NCI-H446 (cell line): ENCODE data around the gene UPP1.
A peak's percentile ranks its signal among the peaks of the same experiment; 100 is the strongest.
"Not testable (repeated sequence)": the region's sequence is repeated elsewhere in the genome, so short reads cannot be mapped to it uniquely, and the experiment has no call there.

Experiments used
- DNase-seq, 2 experiments: peaks; one replicate each; lab custom pipeline; 2025; lab: John Stamatoyannopoulos, UW

Gene UPP1

DNA sequence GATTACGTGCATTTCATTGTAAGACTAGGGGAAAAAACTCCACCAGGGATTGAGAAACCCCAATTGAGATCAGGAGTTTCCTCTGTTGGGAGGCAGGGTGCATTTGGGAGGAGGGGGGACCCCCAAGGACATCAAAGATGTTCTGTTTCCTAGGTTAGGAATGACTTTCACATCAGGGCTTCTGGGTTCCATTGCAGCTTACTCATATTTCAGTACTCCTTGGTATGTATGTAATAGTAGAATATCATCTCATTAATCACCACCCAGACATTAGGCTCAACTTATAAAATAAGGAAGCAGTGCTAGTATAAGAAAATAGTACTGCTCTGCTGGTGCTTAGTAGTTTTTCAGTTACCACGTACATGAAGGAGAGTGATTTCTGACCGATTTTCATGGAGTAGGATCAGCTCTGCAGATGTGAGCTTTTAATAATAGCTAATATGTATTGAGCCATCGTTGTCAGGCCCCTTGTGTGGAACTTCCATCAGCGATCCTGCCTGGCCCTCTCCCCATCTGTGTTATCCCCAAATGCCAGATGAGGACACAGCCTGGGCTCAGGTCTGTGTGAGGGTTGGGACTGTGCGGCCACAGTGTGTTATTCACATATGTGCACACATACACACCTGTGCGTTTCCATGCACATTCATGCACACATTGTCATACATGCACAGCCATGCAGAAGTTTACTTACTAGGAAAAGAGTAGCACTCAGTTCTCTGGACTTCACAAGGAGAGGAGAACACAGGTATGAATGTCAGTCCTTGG, 23.5 kb downstream of the UPP1 start:
- no peak for DNase-seq

DNA sequence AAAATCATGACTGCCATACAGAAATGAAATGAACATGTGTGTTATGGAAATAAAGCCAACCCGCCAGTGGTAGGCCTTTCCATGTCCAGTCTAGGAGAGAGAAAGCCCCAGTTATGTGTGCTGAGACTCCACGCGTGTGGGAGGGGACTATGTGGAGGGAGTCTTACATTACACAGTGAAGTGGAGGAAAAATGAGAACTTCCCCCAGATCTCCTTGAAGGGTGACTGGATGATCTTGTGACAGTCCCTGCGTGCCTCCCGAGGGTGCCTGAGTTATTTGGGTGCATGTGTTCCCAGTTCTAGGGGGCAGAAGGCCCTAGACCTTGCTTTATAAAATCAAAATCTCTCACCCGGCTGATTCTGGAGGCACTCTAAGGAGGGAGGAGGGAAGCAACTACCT, 24.2 kb downstream of the UPP1 start:
- no peak for DNase-seq

DNA sequence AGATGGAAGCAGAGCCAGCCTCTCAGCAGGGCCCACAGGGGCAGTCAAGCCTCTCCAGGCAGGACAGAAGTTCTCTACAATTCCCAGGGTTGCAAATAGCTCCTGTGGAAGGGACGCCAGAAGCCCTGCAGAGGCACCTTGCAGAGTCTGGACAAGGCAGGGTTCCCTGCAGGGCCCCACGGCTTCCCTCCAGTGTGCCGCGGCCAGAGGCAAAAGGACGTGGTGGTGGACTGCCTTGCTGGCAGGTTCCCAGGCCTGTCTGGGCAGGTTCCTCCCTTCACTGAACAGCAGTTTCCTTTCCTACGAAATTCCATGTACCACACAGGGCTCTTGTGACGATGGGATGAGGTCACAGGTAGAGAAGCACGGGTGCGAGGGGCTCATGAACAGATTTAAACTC, 25.1 kb downstream of the UPP1 start:
- DNase-seq: no peak

DNA sequence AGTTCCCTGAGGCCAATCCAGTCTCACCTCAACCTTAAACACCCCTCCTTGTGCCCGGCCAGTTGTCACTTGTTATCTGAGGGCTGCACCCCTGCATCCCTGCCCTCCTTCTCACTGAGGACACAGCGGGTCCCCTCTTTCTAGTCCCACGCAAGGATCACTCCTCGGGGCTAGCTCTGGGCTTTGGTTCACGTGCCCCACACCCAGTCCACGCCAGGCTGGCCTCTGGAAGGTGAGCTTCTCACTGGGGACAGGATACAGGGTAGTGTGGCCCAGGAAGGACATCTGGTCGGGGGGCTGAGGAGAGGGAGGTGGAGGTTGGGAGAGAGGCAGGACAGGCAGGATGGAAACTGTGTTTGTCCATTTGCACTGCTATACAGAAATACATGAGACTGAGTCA, 25.5 kb downstream of the UPP1 start:
- no peak for DNase-seq

DNA sequence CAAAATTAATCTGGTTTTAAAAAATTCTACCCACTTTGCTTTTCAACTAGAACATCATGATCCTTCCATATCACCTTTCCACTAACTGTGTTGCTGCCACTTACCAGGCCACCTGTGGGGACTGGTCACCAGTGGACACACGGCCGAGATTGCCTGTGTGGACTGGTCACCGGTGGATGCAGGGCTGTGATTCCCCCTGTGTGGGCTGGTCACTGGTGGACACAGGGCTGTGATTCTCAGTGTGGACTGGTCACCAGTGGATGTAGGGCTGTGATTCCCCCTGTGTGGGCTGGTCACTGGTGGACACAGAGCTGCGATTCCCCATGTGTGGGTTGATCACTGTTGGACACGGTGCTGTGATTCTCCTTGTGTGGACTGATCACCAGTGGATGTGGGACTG, 27.0 kb downstream of the UPP1 start:
- no peak for DNase-seq

DNA sequence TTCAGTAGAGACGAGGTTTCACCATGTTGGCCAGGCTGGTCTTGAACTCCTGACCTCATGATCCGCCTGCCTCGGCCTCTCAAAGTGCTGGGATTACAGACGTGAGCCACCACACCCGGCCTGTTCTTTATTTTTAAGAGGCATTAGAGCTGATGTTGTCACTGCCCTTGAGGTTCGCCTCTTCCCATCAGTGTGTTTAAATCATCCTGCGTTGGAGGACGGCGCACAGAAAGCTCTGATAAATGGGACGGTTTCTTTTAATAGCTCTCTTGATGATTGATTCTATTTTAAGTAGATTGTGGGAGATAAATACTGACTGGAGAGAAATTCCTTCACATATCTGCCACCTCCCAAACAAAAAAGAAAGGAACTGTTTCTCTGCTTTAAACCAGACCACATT, 29.0 kb downstream of the UPP1 start:
- DNase-seq: no peak

DNA sequence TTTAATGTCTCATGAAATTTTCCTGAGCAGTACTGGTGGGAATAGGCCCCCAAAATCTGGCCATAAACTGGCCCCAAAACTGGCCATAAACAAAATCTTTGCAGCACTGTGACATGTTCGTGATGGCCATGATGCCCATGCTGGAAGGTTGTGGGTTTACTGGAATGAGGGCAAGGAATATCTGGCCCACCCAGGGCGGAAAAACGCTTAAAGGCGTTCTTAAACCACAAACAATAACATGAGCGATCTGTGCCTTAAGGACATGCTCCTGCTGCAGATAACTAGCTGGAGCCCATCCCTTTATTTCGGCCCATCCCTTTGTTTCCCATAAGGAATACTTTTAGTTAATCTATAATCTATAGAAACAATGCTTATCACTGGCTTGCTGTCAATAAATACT, 31.5 kb downstream of the UPP1 start:
- DNase-seq: not testable (repeated sequence)

DNA sequence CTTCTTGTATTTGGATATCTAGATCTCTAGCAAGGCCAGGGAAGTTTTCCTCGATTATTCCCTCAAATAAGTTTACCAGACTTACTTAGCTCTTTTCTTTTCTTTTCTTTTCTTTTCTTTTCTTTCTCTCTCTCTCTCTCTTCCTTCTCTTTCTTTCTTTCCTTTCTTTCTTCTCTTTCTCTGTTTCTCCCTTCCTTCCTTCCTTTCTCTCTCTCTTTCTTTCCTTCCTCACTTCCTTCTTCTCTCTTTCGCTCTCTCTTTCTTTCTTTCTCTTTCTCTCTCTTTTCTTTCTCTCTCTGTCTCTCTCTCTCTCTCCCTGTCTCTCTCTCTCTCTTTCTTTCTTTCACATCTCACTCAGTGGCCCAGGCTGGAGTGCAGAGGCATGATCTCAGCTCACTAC, 37.0 kb downstream of the UPP1 start:
- DNase-seq: no peak

DNA sequence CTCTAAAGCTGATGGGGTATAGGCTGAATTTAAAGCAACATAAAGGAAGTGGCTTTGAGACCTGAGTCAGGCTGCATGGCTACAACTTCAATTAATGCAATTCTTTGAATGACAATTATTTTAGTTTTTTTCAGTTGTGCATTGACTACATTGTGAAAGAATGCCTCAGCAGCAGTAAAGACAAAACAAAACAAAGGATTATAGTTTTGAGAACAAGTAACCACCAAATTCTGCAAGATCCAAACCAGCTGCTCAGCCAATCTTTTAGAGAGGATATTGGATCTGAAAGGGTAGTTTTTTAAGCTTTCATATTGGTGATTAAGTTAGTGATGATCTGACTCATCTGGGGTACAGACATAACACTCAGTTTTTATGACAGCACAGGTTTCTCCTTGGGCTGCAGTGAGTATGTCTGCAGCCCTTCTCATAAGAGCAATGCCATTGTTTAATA, 41.6 kb downstream of the UPP1 start:
- DNase-seq: no peak

DNA sequence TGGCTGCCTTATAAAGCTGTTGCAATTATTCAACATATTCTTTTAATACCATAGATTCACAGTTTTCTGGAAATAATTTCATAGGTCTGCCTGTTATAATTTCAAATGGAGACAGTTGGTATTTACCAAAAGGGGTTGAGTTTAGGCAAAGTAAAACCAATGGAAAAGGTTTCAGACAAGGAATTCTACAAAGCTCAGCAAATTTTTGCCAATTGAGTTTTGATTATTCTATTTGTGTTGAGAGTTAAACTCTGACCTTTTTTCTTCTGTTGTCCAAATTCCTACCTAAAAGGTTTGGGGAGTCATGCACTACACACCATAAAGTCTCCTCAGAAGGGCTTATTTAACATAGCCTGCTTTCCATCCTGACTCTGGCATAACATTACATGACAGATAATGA, 43.7 kb downstream of the UPP1 start:
- DNase-seq: no peak

DNA sequence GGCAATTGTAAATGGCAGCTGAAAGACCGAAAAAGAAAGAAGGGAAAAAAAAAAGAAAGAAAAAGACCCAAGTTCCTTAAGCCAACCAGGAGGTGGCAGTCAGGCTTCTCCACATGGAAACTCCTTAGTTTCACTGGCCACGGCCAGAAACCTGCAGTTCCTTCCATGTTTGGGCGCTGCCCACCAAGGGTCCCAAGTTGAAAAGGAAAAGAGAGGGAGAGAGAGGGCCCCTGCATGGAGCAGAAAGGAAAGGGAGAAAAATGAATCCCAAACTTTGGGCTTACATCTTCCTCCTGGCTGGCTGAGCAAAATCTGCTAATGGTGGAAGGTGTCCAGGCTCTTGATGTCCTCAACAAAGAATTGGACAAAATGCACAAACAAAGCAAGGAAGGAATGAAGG, 50.4 kb downstream of the UPP1 start:
- peak in 1 of 2 experiments; percentile 12 for DNase-seq

DNA sequence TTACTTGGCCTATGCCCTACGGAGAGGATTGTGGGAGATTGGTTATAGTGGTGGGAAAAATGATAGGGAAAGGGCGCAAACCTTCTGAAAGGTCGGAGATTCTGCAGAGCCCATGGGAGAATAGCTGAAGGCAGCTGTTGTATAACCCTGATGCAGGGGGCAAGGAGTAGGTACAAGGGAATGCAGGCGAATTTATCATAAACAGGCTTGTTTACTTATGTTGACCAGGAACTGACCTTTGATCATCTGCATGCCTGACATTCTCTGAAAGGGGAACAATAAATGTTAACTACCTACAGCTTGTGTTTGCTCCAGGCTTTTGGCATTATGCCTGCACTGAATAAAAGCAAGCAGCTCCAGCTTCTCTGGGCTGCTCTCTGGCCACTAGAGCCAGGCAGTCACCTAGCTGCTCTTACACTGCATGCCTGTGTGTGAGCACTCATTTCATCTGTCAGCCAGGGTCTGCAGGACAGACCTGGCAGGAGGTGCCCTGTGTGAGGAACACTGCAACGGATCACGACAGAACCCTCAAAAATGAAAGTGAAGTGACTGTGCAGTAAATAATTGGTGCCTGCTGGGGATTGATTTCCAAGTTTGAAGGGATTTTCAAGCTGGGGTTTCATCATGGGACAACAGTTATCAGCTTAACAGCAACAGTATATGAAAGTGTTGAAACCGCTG, 51.1 kb downstream of the UPP1 start:
- DNase-seq: peak in 1 of 2 experiments; percentile 10

DNA sequence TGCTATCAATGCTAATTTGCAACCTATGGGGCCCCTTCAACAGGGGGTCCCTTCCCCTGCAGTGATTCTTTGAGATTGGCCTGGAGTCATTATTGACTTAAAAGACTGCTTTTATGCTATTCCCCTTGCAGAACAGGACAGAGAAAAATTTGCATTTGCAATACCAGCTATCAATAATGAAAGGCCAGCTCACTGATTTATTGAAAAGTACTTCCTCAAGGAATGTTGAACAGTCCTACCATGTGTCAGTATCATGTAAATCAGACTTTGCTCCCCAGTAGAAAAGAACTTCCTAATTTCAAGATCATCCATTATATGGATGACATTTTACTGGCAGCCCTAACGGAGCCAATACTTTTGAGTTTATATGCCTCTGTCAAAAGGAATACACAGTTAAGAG, 52.5 kb downstream of the UPP1 start:
- no peak for DNase-seq

DNA sequence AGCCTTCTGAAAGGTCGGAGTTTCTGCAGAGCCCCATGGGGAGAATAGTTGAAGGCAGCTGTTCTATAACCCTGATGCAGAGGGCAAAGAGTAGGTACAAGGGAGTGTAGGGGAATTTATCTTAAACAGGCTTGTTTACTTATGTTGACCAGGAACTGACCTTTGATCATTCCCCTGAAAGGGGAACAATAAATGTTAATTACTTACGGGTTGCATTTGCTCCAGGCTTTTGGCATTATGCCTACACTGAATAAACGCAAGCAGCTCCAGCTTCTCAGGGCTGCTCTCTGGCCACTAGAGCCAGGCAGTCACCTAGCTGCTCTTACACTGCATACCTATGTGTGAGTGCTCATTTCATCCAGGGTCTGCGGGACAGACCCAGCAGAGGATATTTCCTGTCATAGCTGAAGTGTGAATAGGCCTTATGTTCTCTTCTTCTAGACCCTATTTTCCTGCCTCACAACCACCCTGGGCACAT, 55.3 kb downstream of the UPP1 start:
- DNase-seq: no peak

DNA sequence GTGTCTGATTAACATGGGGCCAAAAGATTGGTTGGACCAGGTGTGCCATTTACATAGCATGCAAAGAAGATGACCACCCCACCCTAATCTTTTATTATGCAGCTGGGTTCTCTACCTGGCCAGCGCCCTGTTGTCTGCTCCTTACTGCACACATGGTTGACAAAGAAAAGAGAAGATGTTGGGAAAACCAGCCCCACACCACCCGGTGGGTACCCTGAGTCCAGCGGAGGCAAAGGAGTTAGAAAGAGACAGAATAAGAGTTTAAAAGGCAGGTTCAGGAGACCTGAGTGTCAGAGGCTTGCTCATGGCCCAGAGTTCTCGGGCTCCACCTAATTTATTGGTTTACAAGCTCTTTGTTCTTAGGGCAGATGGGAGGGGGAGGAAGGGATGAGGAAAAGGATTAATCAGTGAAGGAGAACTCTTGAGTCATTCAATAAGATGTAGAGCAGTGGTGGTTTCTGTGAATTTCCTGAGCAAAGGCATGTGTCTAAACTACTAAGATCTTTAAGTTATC, 58.1 kb downstream of the UPP1 start:
- DNase-seq: no peak

DNA sequence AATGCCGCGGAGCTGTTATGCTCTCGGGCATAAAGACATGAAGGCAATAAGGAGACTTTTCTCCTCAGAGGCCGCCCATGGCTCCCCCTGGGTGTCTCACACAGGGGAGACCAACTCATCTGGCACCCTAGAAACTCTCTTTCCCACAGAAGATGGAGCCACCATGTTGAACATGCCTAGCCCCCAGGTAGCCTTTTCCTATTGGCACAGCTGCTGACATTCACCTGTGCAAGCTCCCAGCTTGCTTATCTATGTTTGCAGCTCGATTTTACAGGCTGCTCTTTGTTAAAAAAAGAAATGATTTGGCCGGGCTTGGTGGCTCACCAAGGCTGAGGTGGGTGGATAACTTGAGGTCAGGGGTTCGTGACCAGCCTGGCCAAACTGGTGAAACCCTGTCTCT, 58.6 kb downstream of the UPP1 start:
- not testable (repeated sequence) for DNase-seq

DNA sequence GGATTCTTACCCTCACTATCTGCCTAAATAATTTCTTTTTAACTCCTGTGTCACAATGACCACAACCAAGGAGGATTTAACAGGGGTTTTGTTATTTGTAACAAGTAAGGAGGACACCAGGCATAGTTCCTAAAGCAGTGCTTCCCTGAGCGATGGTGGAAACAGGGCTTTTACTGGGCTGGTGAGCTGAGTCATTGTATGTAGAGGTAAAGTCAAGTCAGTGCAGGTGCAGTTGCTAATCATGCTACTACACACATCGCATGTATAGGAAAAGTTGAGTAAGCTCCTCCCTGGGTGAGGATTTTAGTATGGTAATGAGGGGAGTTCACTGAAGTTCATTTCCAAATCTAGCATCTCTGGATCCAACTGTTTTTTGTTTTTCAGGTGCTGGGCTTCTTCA, 59.2 kb downstream of the UPP1 start:
- no peak for DNase-seq

DNA sequence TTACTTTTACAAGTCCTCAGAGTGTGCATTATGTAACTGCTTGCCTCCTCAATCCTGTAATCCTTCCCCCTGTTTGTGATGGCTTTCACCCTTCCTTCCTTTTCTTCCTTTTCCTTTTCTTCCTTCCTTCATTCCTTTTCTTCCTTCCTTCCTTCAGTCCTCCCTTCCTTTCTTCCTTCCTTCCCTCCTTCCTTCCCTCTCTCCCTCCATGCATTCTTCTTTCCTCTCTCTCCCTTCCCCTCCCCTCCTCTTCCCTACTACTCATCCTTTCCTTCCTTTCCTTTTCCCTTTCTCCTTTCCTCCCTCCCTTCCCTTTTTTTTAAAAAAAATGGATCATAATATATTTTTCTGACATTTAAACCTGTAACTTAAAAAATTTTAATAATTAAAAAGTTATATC, 60.0 kb downstream of the UPP1 start:
- no peak for DNase-seq

DNA sequence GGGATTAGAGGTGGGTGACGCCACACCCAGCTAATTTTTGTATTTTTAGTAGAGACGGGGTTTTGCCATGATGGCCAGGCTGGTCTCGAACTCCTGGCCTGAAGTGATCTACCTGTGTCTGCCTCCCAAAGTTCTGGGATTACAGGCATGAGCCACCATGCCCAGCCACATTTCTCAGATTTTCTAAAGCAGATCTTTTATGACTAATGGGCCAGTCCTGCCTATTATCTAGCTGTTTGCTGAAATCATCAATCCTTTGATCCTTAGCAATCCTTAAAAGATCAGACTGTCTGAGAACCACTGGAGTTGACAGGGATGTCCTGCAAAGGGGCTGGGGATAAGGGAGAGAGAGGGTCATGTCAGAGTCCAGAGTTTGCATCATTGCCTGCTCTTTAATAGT, 61.0 kb downstream of the UPP1 start:
- no peak for DNase-seq

DNA sequence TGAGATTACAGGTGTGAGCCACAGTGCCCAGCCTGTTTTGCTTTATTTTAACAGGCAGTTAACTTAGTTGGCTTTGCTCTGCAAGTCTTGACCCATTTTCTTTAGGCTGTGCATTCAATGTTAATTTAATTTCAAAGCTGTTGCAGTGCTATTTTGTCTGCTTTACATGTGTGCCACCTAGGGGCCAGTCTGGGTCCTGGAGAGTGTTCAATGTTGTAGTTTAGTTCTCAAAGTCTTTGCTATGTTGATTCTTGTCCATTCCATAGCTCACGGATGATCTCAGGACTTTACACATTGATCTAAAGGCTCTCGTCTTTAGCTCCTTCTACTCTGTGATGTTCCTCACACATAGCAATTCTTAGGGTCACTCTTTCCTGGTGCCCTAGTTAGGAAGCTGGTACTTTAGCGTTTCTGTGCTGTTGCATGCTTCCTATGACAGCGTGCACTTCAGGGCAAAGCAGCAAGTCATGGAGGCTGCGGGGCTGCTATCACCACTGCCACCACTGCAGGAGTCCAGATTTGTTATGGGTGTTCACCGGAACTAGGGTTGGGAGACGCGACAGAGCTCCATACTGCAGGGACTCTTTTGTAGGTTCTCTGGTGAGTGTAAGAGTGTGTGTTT, 65.8 kb downstream of the UPP1 start:
- no peak for DNase-seq
